NCI-H1436 (cell line): ENCODE results near the gene RP2.
A peak's percentile ranks its signal among the peaks of the same experiment; 100 is the strongest.

ENCODE experiments used
- DNase-seq: peaks from one replicate; lab custom pipeline; 2025; lab: John Stamatoyannopoulos, UW

Gene RP2

DNA sequence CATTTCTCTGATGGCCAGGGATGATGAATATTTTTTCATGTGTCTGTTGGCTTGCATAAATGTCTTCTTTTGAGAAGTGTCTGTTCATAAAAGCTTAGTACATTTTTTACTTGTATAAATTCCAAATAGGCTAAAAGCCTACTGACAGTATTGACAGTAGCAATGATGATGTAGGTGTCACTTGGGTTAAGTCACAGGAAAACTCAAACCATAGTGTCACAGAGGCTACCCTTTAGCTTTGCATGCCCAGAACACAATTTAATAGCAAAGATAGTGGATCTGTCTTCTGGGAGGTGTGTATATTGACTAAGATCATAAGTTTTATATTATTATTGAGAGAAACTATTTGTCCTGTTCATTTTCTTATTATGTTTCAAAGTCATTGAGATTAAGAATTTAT, 8.1 kb downstream of the RP2 start:
- DNase-seq, result no peak

DNA sequence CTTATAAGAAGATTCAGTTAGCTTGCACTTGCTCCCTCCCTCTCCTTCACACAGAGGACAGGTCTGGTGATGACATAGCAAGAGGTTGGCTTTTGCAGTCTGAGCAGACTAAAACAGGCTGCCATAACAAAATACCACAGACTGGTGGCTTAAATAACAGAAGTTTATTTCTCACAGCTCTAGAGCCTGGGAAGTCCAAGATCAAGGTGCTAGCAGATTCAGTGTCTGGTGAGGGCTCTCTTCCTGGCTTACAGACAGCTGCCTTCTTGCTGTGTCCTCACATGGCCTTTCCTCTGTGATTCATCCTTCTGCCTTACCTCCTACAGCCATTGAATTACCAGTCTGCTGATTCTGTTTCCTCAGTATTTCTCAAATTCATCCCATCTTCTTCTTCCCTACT, 13.1 kb downstream of the RP2 start:
- no peak for DNase-seq

DNA sequence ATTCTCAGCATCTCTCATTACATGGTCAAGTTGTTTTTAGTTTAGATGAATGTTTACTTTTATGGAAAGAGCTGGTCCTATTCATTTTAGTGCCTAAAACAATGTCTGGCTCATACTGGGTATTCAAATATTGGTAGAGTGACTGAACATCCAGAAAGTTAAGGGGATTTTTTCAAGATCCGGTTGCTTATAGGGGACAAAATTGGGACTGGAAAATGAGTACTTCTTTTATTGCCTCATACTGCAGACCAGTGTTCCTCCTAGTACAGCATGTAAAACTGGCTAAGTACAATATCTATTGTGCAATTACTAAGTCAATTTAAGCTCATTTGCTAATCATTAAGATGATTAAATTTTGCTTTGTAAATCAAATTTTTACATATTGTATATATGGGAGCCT, 13.9 kb downstream of the RP2 start:
- DNase-seq, result no peak

DNA sequence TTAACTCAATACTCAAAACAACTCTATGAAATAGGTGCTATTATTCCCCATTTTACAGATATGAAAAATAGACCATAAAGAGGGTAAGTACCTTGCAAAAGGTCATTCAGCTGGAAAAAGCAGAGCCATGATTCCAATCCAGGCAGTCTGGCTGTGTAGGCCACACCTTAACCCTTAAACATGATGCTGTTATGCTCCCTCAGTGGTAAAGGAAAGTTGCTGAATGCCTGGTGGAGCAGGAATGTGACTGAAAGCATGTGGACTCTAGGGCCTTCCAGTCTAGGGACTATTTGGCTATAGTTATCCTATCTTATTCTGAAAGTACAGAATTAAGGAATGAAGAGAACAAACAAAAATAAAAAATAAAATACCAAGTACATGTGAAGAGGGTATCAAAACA, 19.6 kb downstream of the RP2 start:
- DNase-seq, result no peak

DNA sequence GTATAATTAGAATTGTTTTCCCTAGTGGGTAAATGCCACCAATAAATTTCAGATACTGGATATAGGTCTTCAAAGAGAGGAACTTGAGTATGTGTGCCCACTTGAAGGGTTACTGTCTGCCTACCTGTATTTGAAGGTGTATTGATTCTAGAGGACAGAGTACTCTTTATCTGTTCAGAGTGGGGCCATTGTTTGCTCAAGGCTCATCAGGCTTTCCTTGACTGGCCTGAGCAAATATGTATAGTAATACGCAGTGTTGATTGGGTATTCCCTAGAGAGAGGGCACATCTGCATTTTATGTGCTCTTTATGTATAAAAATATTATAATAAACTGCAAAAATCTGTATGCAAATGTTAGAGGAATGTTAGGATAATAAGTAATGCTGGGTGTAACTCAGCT, 23.7 kb downstream of the RP2 start:
- DNase-seq, result no peak

DNA sequence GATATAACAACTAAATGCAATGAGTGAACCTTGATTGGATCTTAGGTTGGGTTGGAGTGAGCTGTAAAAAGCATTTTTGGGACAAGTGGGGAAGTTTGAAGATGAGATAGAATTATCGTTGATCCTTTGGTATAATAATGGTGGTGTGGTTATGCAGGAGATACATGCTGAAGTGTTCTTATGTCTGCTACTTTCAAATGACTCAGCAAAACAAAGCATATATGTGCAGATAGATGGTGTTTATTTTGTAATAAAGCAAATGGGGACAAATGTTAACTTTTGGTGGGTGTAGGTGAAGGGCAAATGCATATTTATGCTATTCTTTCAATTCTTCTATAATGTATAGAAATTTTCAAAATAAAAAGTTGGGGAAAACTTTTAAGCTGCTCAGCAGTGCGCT, 26.2 kb downstream of the RP2 start:
- no peak for DNase-seq

DNA sequence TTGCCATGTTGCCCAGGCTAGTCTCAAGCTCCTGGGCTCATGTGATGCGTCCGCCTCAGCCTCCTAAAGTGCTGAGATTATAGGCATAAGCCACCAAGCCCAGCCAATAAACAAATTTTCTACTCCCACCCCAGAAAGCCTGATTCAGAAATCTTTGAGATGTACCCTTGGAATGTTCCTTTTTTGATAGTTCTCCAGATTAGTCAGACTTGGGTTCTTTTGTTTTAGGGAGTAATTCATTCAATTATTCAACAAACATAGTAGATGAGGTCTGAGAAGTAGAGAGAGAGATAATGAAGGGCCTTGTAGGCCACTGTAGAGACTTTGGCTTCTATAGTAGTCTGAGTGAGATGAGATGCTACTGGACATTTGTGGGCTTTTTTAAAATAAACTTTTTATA, 27.8 kb downstream of the RP2 start:
- no peak for DNase-seq

DNA sequence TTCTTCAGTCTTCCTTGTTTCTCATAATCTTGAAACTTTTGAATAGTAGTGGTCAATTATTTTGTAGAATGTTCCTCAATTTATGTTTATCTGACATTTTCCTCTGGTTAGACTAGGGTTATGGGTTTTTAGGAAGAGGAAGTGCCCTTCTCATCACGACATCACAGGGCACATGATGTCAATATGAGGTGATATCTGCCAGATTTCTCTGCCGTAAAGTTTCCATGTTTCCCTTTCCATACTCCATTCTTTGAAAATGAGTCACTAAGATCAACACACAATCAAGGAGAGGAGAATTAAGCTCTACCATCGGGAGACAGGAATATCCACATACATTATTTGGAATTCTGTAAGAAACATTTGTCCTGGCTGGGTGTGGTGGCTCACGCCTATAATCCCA, 28.4 kb downstream of the RP2 start:
- DNase-seq, result no peak

DNA sequence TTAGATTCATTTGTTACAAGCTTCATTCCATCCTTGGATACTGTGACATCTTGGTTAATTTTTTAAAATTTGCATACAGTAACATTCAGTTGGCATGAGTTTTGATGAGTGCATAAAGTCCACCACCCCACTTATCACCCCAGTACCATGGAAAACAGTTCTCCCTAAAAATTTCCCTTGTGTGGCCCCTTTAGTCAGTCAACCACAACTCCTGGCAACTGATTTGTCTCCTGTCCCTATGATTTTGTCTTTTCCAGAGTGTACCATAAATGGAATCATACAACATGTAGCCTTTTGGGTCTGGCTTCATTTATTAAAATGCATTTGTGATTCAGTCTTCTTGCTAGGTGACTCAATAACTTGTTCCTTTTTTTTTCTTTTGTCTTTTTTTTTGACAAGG, 29.9 kb downstream of the RP2 start:
- no peak for DNase-seq

DNA sequence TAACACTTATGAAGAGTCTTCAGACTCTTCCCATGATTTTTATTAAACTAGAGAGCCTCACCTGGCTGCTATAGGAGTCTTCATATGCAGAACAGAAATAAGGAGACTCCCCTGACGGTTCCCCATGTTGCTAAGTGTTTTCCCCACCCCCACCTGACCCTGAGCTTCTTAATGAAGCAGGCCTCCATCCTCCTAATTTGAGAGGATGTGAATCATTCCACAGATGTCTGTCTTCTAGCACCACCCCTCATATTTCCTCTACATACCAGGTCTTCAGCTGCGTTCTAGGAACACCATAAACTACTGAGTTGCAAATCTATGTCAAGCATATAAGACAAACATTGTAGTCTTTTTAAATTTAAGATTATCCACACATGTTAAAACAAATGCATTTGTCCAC, 36.9 kb downstream of the RP2 start:
- no peak for DNase-seq

DNA sequence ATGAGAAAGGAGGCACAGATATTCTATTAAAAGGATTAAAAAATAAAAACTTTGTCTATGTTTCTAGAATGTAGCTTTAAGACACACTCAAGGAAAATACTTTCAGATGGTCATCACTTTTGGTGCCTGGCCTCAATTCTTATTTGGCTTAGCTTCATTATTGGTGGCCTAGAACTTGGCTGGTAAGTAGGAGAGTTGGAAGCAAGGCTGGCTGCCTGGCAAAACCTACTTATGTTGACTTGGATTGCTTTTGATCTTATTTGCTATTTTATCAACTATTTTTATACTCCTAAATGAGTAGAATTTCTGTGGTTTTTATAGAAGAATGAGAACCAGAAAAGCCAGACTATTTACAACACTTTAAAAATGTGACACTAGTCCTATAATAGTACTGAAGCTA, 40.1 kb downstream of the RP2 start:
- no peak for DNase-seq

DNA sequence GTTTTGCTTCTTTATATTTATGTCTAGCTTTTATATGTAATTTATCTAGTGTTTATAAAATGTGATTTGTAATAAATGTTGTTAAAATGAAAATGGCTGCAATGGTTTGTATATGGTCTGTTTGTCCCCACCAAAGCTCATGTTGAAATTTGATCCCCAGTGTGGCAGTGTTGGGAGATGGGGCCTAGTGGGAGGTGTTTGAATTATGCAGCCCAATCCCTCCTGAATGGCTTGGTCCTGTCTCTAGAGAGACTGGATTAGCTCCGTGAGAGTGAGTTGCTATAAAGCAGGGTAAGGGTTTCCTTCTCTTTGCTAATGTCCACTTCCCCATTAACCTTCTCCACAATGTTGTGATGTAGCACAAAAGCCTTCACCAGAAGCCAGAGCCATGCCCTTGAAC, 45.4 kb downstream of the RP2 start:
- DNase-seq, result no peak

DNA sequence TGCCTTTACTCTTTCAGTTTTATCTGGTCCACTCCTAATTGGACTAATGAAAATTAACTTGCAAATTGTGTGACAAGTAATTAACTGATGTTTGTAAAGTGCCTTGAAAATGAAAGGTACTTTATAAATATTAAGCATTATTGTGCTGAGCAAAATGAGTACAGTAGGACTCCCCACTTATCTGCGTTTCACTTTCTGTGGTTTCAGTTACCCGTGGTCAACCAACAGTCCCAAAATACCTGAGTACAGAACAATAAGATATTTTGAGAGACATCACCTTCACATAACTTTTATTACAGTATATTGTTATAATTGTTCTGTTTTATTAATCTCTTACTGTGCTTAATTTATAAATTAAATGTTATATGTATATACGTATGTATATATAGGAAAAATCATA, 48.0 kb downstream of the RP2 start:
- no peak for DNase-seq

DNA sequence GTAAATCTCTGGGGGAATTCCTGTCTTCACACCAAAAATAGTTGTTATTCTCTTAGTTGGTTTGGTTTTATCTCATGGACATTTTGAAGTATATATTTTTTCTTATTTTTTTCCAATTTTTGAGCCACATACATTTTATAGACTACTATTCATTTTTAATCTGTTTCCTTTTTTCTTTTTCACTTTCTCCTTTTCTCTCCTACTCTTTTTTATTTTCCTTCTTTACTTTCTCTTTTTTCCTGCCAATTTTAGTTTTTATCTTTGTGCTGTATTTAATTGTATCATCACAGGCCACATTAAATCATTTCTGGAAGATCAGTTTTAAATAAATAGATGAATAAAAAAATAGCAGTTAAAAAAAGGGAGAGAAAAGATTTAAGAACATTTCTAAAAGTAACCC, 61.4 kb downstream of the RP2 start:
- DNase-seq, result no peak

DNA sequence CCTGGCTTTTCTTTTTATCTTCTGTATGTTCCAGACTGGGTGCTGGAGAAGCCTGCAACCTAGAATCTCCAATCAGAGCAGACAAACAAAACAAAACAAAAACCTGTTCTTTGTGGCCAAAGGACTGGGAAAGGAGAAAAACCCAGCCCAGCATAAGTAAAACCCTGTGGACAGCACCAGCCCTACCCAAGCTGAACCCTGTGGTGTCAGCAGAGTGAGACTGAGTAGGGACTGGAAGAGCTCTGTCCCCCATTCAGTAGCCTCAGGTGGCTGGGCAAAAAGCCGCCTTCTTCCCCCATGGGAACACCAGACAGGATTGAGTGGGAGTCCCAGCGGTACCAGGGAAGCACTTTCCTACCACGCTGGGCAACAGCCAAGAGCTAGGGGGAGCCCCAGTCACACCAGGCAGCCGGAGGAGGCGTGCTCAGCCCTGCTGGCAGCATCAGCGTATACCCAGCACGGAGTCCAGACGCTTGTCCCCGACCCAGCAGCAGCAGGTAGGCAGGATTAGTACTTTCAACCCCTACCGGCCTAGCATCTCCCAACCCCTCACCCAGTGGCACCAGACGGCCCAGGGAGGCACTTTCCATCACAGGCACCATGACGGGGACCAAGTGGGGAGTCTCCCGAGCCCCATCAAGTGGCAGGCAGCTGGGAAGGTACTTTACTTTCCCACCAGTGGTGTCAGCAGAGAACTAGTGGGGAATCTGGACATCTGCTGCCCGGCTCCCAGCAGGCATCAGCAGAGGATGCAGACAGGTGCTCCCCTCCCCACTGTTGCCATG, 66.8 kb downstream of the RP2 start:
- peak; percentile 80 for DNase-seq

DNA sequence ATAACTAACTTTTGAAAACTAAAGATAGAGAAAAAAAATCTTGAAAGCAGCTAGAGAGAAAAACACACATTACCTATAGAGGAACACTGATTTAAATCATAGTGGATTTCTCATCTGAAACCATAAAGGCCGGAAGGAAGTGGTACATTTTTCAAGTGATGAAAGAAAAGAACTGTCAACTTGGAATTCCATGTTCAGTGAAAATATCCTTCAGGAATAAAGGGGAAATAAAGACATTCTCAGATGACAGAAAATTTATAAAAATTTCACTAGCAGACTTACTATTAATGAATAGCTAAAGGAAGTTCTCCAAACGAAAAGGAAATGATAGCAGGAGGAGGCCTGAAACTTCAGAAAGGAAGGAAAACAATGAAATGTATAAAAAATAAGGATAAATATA, 67.8 kb downstream of the RP2 start:
- DNase-seq, result no peak

DNA sequence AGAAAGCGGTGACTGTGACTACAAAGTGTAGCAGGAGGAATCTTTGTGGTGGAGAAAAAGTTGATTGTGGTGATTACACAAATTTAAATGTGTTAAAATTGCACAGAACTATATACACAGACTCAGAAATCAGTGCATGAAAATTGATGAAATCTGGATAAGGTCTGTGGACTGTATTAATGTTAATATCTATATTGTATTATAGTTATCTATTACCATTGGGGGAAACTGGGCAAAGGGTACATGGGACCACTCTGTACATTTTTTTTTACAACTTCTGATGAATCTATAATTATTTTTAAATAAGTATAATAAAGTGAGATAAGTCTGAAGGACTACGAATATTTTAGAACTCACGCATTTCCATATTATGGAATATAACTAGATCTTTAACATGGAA, 73.6 kb downstream of the RP2 start:
- DNase-seq, result no peak

DNA sequence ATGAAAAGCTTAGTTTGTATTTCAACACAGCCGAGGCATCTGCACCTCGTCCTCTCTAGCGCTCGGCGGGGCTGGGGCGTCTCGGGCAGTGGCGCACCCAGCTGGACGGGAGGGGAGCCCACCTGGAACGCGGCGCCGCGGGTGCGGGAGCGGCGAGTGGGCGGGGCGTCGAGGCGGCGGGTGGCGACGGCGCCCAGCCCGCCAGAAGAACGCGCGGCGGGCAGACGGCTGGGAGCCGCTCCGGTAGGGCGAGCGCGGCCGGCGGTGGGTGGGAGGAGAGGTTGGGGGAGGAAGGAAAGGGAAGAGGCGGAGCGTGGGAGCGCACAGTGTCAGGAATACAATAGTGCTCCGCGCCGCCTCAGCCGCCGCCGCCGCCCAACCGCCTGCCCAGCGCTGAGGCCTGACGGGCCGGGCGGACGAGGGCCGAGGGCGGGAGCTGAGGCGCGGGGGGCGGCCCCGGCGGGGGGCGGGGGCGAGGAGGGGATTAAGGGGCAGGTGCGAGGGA, 75.3 kb downstream of the RP2 start, which contains the start of gene JADE3:
Gene JADE3, plus strand, starts transcription at position 324 of the 505 bp plus-strand sequence. CDS start 72,474 bp downstream, outside the sequence.
- peak; percentile 38 for DNase-seq

DNA sequence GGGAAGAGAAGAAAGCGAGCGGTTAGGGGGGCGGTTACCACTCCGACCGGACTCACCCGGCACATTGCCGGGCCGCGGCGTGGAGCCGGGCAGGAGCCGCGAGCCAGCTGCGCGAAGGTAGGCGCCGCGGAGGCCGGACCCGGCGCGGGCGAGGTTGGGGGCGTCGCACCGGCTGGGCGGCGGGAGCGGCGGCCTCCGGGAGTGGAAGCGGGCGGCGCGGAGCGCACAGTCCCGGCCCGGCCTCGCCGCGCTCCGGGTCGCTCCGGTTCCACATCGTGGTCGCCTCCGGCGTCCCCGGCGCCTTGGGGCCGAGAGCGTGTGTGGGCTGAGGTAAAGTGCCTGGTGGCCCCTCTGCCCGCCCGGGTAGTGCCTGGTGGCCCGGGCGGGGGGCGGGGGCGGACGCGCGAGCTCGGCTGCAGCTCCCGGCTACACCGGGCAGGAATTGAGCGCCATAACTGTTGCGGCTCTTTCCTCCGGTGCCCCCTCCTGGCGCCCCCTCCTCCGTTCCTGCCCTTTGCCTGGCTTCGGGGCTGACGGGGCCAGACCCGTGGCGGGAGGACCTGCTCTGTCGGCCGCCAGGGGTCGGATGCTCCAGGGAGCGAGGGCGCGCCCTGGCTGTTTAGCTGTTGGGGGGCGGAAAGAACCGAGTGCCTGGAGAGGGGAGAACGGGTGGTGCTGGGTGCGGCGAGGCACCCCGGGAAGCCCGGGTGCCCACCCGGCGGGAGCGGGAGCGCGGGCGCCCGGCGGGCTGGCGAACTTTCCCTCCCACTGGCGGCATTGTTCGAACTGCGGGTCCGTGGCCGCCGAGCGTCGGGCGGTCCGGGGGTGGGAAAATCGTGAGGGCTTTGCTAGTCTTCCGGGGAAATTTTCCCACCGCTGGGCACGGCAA, 76.0 kb downstream of the RP2 start:
- DNase-seq, result no peak

DNA sequence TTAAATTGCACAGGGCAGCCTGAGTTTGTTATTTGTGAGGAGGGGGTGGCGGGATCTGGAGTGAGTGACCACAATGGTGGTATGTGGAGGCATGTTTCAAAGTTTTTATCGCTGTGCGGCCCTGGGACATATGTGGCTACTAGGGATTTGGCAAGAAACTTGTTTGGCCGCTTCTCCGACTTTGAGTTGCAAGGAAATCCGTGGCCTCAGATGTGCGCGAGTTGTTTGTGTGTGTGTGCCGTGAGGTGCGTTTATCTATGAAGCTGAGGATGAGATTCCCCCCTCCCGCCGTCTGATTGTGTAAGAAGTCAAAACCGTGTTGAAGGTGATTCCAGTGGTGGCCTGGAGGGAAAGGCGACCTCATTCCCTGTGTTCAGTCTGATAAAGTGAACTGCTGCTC, 76.8 kb downstream of the RP2 start:
- no peak for DNase-seq

DNA sequence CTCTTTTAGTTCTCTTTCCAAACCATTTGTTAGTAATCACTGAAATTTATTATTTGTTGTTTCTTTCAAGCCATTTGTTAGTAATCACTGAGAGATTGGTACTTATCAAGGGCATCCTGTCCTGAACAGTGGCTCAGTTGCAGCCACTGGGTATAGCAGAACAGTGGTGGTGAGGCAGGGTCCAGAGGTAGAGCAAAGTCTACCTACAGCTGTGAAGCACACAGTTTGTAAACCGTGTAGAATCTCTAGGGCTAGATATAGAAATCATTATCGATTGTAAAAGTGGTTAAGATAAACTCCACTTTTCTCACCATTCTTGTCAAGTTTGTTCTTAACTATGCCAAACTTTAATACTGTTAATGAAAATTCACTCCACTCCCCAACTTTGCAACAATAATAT, 79.4 kb downstream of the RP2 start:
- DNase-seq, result no peak

DNA sequence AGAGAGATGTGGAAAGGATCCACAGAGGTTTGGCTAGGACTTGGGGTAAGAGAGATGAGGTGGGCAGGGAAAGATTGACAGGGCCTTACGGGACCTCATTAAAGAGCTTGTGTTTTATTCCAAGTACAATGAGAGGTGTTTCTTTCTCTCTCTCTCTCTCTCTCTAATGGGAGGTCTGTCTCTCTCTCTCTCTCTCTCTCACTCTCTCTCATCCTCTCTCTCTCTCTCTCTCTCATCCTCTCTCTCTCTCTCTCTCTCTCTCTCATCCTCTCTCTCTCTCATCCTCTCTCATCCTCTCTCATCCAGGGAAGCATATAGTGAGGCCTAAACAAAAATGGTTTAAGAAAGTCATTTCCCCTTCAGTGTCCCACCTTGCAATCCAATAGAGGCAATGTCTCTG, 80.8 kb downstream of the RP2 start:
- no peak for DNase-seq

DNA sequence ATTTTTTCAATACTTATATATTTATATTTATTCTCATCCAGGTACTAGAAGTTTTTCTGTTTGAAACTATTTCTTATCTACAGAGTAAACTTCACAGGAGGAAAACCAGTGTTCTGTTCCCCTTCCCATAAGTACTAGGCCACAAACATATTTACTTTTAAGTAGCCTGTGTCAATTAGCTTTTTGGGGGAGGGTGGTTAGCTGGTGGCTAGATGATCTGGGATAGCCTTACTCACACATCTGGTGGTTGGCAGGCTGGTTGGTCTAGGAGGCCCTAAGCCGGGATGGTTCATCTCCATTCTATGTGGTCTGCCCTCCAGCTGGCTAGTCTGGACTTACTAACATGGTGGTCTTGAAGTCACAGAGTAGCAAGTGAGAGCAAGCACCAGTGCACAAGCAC, 81.6 kb downstream of the RP2 start:
- DNase-seq, result no peak
